ENCODE measurements around the gene CRYL1. TPM values are rescaled to one million over a fixed set of nuclear protein-coding genes. Genes with fewer than 3 reads are reported as not detected.

CRYL1 gene
- total and polyA plus RNA-seq, 2 of the 4 experiments (the other 2 are of a cell fraction), result 11.7 to 16.4 TPM

DNA sequence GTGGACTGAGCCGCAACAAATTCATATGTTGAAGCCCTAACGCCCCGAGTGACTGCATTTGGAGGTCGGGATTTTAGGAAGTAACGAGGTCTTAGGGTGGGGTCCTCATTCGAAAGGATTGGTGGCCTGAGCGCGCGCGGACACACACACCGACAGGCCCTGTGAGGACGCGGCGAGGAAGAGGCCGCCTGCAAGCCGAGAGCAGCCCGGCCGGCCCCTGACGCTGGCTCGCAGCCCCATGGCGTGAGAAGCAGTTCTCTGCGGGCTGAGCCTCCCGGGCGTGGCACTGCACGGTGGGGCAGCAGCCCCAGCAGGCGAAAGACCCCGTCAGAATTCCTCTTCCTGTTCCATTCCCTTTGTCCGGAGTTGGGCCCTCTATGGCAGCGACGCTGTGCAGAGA is 131.2 kb downstream of the CRYL1 start:
- DNase-seq (no peak), ATAC-seq (ENCODE audit: low read depth) (no peak)
- Histone ChIP-seq H3K18ac (ENCODE audit: low read depth, low read length) (no peak overlapping the region), H3K4ac (ENCODE audit: low read depth, low read length) (no peak overlapping the region), H3K23ac (ENCODE audit: low read depth, low read length) (no peak overlapping the region), H4K91ac (ENCODE audit: insufficient read depth, low read depth, low read length) (no peak overlapping the region), H4K8ac (ENCODE audit: low read depth in 2 of 2, low read length in 2 of 2) (no peak overlapping the region), H2BK5ac (ENCODE audit: low read depth, low read length, poor library complexity, severe bottlenecking) (no peak overlapping the region), H2AFZ (replicated peaks; ENCODE audit: low read length, poor library complexity) (no peak overlapping the region), H2BK120ac (ENCODE audit: low read depth, low read length) (no peak overlapping the region), H3K4me3 (ENCODE audit: insufficient read depth, low read depth, low read length) (no peak overlapping the region), H3K27me3 (ENCODE audit: control insufficient read depth, insufficient read depth, low read length) (peaks cover 7% of the 10 kb centered on the region; the same call in 1 of the 2 replicates), H3K9me3 (ENCODE audit: control insufficient read depth, insufficient read depth, low read length) (peaks cover 2% of the 10 kb centered on the region; the same call in 1 of the 2 replicates), H3K56ac (ENCODE audit: extremely low read depth, insufficient read depth, low read length) (no peak overlapping the region), H4K5ac (ENCODE audit: low read depth, low read length) (no peak overlapping the region), H2BK15ac (ENCODE audit: low read depth, low read length) (no peak overlapping the region), H2AK5ac (ENCODE audit: low read depth, low read length) (no peak overlapping the region), H3K36me3 (ENCODE audit: control insufficient read depth, insufficient read depth, low read length) (no peaks in the 10 kb centered on the region), H3K9me1 (ENCODE audit: insufficient read depth, low read length) (peaks cover 9% of the 10 kb centered on the region), H3K9ac (ENCODE audit: low read depth, low read length) (no peak overlapping the region), H2AK9ac (replicated peaks; ENCODE audit: low read depth, low read length, poor library complexity) (no peak overlapping the region), H2BK20ac (ENCODE audit: low read depth, low read length) (no peak overlapping the region), H4K20me1 (ENCODE audit: insufficient read depth, low read length) (no peaks in the 10 kb centered on the region), H3K14ac (replicated peaks; ENCODE audit: low read depth, low read length) (no peak overlapping the region), H3K79me1 (ENCODE audit: low read depth in 1 of 2, low read length in 2 of 2) (no peaks in the 10 kb centered on the region), H3K4me2 (ENCODE audit: low read depth, low read length) (no peak overlapping the region), H3K4me1 (ENCODE audit: control insufficient read depth, insufficient read depth, low read length) (no peaks in the 10 kb centered on the region), H3K27ac (ENCODE audit: insufficient read depth, low read length) (no peak overlapping the region)
- in situ Hi-C loops (cut with MboI; ENCODE audit: low sequenced_read_pairs), result no loop called here
- ChIA-PET POLR2A (ENCODE audit: unreplicated experiment) (no interaction called here), CTCF (no interaction called here)
- no TSS peak for BruUV-seq (replicated peaks)
- 47% methylated on average over 6 of the region's 30 CpGs; no CpG with 5 or more reads in 1 of the 2 experiments for WGBS, 2 experiments (ENCODE audit: extremely low coverage in 2 of 2, insufficient read length in 1 of 2)
- TF ChIP-seq SMC3 (IDR thresholded peaks at IDR 0.05; ENCODE audit: low read depth, low read length) (no peak), USF2 (IDR thresholded peaks at IDR 0.05; ENCODE audit: low read depth, low read length) (no peak), RFX5 (IDR thresholded peaks at IDR 0.05; ENCODE audit: low read depth, low read length) (no peak), CHD1 (IDR thresholded peaks at IDR 0.05; ENCODE audit: low read depth, low read length) (no peak), BHLHE40 (IDR thresholded peaks at IDR 0.05; ENCODE audit: low read depth, low read length) (no peak), POLR2A (IDR thresholded peaks at IDR 0.05; ENCODE audit: low read depth, low read length) (no peak), MAZ (IDR thresholded peaks at IDR 0.05; ENCODE audit: borderline replicate concordance, low read depth, low read length) (no peak), FOS (IDR thresholded peaks at IDR 0.05; ENCODE audit: low read depth, low read length) (no peak), RCOR1 (IDR thresholded peaks at IDR 0.05; ENCODE audit: insufficient replicate concordance, low read length) (no peak)
- TF ChIP-seq, protein P1, sequence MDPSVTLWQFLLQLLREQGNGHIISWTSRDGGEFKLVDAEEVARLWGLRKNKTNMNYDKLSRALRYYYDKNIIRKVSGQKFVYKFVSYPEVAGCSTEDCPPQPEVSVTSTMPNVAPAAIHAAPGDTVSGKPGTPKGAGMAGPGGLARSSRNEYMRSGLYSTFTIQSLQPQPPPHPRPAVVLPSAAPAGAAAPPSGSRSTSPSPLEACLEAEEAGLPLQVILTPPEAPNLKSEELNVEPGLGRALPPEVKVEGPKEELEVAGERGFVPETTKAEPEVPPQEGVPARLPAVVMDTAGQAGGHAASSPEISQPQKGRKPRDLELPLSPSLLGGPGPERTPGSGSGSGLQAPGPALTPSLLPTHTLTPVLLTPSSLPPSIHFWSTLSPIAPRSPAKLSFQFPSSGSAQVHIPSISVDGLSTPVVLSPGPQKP (IDR thresholded peaks at IDR 0.05; ENCODE audit: borderline replicate concordance, low read depth, low read length), result no peak
- dilution Hi-C loops (cut with HindIII; ENCODE audit: low sequenced_read_pairs, unreplicated experiment), result no loop called here
- intact Hi-C loops (cut with micrococcal nuclease), result no loop called here
